Measurements from ENCODE around the gene SARS1. TPM values are rescaled to one million over a fixed set of nuclear protein-coding genes. Genes with fewer than 3 reads are reported as not detected.
A peak's percentile ranks its signal among the peaks of the same experiment; 100 is the strongest.

SARS1 gene
- total RNA-seq, 4 donors from 2014 or later, result 118 to 150 (median 137) TPM

- Histone ChIP-seq H3K4me1 (peaks cover 0 to 4% (median under 1%) of the 10 kb centered on the region in 4 donors), H3K4me3 (peak overlapping the region in 1 of 4 donors; percentile 23), H3K27ac (no peak overlapping the region), H3K27me3 (no peaks in the 10 kb centered on the region), H3K36me3 (no peaks in the 10 kb centered on the region), H3K9me3 (no peaks in the 10 kb centered on the region)
- TF ChIP-seq POLR2A (IDR thresholded peaks at IDR 0.05) (no peak), EP300 (IDR thresholded peaks at IDR 0.05) (no peak)
- TF ChIP-seq, protein P1, sequence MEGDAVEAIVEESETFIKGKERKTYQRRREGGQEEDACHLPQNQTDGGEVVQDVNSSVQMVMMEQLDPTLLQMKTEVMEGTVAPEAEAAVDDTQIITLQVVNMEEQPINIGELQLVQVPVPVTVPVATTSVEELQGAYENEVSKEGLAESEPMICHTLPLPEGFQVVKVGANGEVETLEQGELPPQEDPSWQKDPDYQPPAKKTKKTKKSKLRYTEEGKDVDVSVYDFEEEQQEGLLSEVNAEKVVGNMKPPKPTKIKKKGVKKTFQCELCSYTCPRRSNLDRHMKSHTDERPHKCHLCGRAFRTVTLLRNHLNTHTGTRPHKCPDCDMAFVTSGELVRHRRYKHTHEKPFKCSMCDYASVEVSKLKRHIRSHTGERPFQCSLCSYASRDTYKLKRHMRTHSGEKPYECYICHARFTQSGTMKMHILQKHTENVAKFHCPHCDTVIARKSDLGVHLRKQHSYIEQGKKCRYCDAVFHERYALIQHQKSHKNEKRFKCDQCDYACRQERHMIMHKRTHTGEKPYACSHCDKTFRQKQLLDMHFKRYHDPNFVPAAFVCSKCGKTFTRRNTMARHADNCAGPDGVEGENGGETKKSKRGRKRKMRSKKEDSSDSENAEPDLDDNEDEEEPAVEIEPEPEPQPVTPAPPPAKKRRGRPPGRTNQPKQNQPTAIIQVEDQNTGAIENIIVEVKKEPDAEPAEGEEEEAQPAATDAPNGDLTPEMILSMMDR (IDR thresholded peaks at IDR 0.05), result no peak
- DNase-seq (ENCODE audit: low spot score in 2 of 2), result no peak
- 62 to 65% methylated on average over 7 of the region's 7 CpGs for WGBS, 2 donors
Observed at GRCh38 chr1:109208394-109208793, 5.3 kb upstream of the SARS1 start.

DNA sequence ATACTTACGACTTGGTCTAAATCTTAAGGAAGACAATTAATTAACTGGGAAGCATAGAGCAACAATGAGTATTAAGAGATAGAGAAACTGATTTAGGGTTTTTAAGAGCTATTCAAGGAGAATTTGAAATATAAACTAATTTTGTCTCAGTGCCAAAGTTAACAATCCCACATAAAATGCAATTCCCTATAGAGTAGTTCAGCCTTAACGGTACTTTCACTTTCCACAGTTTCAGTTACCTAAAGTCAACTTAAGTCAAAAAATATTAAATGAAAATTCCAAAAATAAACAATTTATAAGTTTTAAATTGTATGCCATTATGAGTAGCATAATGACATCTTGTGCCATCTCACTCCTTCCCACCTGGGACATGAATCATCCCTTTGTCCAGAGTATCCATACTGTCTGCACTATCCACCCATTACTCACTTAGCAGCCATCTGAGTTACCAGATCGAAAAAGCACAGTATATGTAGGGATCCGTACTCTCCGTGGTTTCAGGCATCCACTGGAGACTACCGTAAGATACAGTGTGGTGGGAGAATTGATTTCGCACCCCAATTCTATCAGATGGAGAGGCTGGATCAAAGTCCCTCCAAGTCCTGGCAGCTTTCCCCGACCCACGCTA, 4.8 kb upstream of the SARS1 start:
- H3K36me3 ChIP-seq, result no peaks in the 10 kb centered on the region
- no peaks in the 10 kb centered on the region for H3K9me3 ChIP-seq
- DNase-seq (ENCODE audit: low spot score in 2 of 2), result no peak
- no peaks in the 10 kb centered on the region for H3K27me3 ChIP-seq
- peak overlapping the region in 2 of 4 donors; percentile 5 to 23 for H3K4me3 ChIP-seq
- TF ChIP-seq EP300 (IDR thresholded peaks at IDR 0.05), result no peak
- TF ChIP-seq, protein P1 (IDR thresholded peaks at IDR 0.05), result no peak
- TF ChIP-seq POLR2A (IDR thresholded peaks at IDR 0.05), result no peak
- H3K4me1 ChIP-seq, result peaks cover 0 to 6% (median 2%) of the 10 kb centered on the region in 4 donors
- no peak overlapping the region for H3K27ac ChIP-seq
- WGBS, 2 donors, result 49 to 56% methylated on average over 9 of the region's 9 CpGs

DNA sequence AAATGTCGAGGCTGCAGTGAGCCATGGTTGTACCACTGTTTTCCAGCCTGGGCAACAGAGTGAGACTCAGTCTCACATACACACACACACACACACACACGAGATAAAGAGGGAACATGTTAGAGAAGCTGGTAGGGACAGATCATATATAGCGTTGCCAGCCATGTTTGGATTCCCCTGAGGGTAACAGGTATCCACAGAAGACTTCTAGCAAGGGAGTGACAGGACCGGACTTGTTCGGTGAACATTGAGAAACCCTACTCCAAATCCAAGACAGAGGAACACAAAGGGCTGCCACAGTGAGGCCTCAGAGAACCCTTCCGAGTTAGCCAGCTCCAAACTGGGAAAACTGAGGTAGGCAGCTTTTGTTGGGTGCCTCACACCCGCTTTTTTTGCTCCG, 3.7 kb upstream of the SARS1 start:
- Histone ChIP-seq H3K9me3 (no peaks in the 10 kb centered on the region), H3K36me3 (no peaks in the 10 kb centered on the region), H3K4me3 (no peak overlapping the region), H3K27me3 (no peaks in the 10 kb centered on the region), H3K4me1 (peaks cover 0 to 10% (median 3%) of the 10 kb centered on the region in 4 donors), H3K27ac (no peak overlapping the region)
- WGBS, 2 donors, result 83 to 90% methylated on average over 8 of the region's 8 CpGs
- no peak for TF ChIP-seq EP300 (IDR thresholded peaks at IDR 0.05)
- no peak for TF ChIP-seq POLR2A (IDR thresholded peaks at IDR 0.05)
- TF ChIP-seq, protein P1 (IDR thresholded peaks at IDR 0.05), result no peak
- DNase-seq (ENCODE audit: low spot score in 2 of 2), result no peak

- TF ChIP-seq EP300 (IDR thresholded peaks at IDR 0.05) (no peak), POLR2A (IDR thresholded peaks at IDR 0.05) (no peak)
- TF ChIP-seq, protein P1 (IDR thresholded peaks at IDR 0.05), result no peak
- Histone ChIP-seq H3K9me3 (no peaks in the 10 kb centered on the region), H3K36me3 (no peaks in the 10 kb centered on the region), H3K4me1 (peaks cover 0 to 35% (median 17%) of the 10 kb centered on the region in 4 donors), H3K27ac (peak overlapping the region; percentile 76 to 95 (median 92)), H3K27me3 (no peaks in the 10 kb centered on the region), H3K4me3 (peak overlapping the region; percentile 70 to 93 (median 88))
- 37 to 44% methylated on average over 9 to 10 of the region's 10 CpGs for WGBS, 2 donors
- no peak for DNase-seq (ENCODE audit: low spot score in 2 of 2)
Observed at GRCh38 chr1:109213345-109213823, 334 bp upstream of the SARS1 start.

Data from tibial nerve (tissue), 4 donors.